ENCODE measurements around the gene ITGB2. TPM values are rescaled to one million over a fixed set of nuclear protein-coding genes. Genes with fewer than 3 reads are reported as not detected.

ITGB2 gene
- total RNA-seq (2021), result 1.0 to 1.5 TPM (median 1.5 TPM) in 3 replicates
- percentile 3 among the genes with signal in this experiment for Bru-seq, nascent RNA
- long read RNA-seq, experiment 1, partial matches to known transcripts, result 1 of 4 reads
- long read RNA-seq, experiment 1, other reads (novel, unspliced or antisense), result 2 of 4 reads
- long read RNA-seq, experiment 2, partial matches to known transcripts, result 1 of 1 reads
- long read RNA-seq, experiment 2, other reads (novel, unspliced or antisense), result 0 of 1 reads
- long read RNA-seq, experiment 3, result 0 reads

- H3K9me3 Mint-ChIP-seq, result no peaks in the 10 kb centered on the region
- no peaks in the 10 kb centered on the region; the same call in none of the 2 replicates for H3K27me3 Mint-ChIP-seq (ENCODE audit: low read depth)
- H3K4me1 Mint-ChIP-seq, result 0 out of 2 replicates have a peak, but pooled peaks cover 4% of the 10 kb centered on the region
- POLR2A ChIA-PET, result no interaction called here
- DNase-seq (ENCODE audit: low spot score), result no peak
- no peak for TF ChIP-seq ZNF512 (CRISPR knock-in tag; IDR thresholded peaks at IDR 0.05; ENCODE audit: borderline replicate concordance)
- TF ChIP-seq TCF7 (CRISPR knock-in tag; IDR thresholded peaks at IDR 0.05; ENCODE audit: low read depth), result no peak
- TF ChIP-seq GABPB1 (CRISPR knock-in tag; IDR thresholded peaks at IDR 0.05), result no peak
- TF ChIP-seq NFATC4 (CRISPR knock-in tag; IDR thresholded peaks at IDR 0.05), result no peak
- TF ChIP-seq, protein P1, sequence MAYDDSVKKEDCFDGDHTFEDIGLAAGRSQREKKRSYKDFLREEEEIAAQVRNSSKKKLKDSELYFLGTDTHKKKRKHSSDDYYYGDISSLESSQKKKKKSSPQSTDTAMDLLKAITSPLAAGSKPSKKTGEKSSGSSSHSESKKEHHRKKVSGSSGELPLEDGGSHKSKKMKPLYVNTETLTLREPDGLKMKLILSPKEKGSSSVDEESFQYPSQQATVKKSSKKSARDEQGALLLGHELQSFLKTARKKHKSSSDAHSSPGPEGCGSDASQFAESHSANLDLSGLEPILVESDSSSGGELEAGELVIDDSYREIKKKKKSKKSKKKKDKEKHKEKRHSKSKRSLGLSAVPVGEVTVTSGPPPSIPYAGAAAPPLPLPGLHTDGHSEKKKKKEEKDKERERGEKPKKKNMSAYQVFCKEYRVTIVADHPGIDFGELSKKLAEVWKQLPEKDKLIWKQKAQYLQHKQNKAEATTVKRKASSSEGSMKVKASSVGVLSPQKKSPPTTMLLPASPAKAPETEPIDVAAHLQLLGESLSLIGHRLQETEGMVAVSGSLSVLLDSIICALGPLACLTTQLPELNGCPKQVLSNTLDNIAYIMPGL (CRISPR knock-in tag; IDR thresholded peaks at IDR 0.05), result no peak
- TF ChIP-seq RELA (CRISPR knock-in tag; IDR thresholded peaks at IDR 0.05; ENCODE audit: borderline replicate concordance), result no peak
- TF ChIP-seq, protein P2, sequence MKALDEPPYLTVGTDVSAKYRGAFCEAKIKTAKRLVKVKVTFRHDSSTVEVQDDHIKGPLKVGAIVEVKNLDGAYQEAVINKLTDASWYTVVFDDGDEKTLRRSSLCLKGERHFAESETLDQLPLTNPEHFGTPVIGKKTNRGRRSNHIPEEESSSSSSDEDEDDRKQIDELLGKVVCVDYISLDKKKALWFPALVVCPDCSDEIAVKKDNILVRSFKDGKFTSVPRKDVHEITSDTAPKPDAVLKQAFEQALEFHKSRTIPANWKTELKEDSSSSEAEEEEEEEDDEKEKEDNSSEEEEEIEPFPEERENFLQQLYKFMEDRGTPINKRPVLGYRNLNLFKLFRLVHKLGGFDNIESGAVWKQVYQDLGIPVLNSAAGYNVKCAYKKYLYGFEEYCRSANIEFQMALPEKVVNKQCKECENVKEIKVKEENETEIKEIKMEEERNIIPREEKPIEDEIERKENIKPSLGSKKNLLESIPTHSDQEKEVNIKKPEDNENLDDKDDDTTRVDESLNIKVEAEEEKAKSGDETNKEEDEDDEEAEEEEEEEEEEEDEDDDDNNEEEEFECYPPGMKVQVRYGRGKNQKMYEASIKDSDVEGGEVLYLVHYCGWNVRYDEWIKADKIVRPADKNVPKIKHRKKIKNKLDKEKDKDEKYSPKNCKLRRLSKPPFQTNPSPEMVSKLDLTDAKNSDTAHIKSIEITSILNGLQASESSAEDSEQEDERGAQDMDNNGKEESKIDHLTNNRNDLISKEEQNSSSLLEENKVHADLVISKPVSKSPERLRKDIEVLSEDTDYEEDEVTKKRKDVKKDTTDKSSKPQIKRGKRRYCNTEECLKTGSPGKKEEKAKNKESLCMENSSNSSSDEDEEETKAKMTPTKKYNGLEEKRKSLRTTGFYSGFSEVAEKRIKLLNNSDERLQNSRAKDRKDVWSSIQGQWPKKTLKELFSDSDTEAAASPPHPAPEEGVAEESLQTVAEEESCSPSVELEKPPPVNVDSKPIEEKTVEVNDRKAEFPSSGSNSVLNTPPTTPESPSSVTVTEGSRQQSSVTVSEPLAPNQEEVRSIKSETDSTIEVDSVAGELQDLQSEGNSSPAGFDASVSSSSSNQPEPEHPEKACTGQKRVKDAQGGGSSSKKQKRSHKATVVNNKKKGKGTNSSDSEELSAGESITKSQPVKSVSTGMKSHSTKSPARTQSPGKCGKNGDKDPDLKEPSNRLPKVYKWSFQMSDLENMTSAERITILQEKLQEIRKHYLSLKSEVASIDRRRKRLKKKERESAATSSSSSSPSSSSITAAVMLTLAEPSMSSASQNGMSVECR (CRISPR knock-in tag; IDR thresholded peaks at IDR 0.05; ENCODE audit: borderline replicate concordance), result no peak
- TF ChIP-seq NR1H2 (CRISPR knock-in tag; IDR thresholded peaks at IDR 0.05), result no peak
- no peak for TF ChIP-seq MXD4 (CRISPR knock-in tag; IDR thresholded peaks at IDR 0.05; ENCODE audit: borderline replicate concordance)
- TF ChIP-seq ZNF425 (CRISPR knock-in tag; conservative IDR thresholded peaks at IDR 0.05), result no peak
- no peaks in the 10 kb centered on the region for H3K36me3 Mint-ChIP-seq
- H3K27ac Mint-ChIP-seq, result no peak within 1 kb of the TSS
- H3K4me3 Mint-ChIP-seq, result no peak within 1 kb of the TSS
- CTCF ChIA-PET, result interaction anchor here (1.5 kb wide), 1 partner anchor 14 kb away, joined by 3 read pairs; no protein-coding TSS in a partner anchor
- ATAC-seq, result peak; percentile 30; the same call in 1 of the 2 replicates
These were observed at the start of gene ITGB2 for GRCh38 chr21:44920694-44921604. Gene ITGB2, minus strand, starts transcription at chr21:44920899. Its CDS starts 10,117 bp downstream, at chr21:44910782.
